Gastrocnemius medialis (tissue), 4 donors: Measurements from ENCODE around the gene RAB5IF.

Experiments used
- CTCF ChIP-seq, 5 experiments: fragments of 450-650 bp in 3 of 5; fragments of 200-600 bp in 2 of 5; sonication (generic) in 2 of 5; IDR thresholded peaks in 4 of 5; conservative IDR thresholded peaks in 1 of 5; 1 replicate in 4 of 5; 2 replicates in 1 of 5; pipeline ENCODE4 v1.5.1; 2016 to 2019; ENCODE audit warnings: antibody characterized with exemption in 5 of 5, mild to moderate bottlenecking in 3 of 5, moderate library complexity in 3 of 5
- POLR2A ChIP-seq, 2 donors: fragments of 450-650 bp; IDR thresholded peaks; one replicate each; pipeline ENCODE4 v1.6.1; 2017; ENCODE audit warnings: antibody characterized with exemption in 2 of 2, mild to moderate bottlenecking in 2 of 2, moderate library complexity in 2 of 2

- peak in 4 of 5 experiments; percentile 13 to 47 (median 28) for TF ChIP-seq CTCF (IDR thresholded peaks at IDR 0.05 in 4 of 5, conservative IDR thresholded peaks at IDR 0.05 in 1 of 5)
- TF ChIP-seq POLR2A (IDR thresholded peaks at IDR 0.05) = no peak
Observed at GRCh38 chr20:36591854-36592641, 13.5 kb upstream of the RAB5IF start.
